Activated CD4-positive, alpha-beta T cell treated with anti-CD3 and anti-CD28 coated beads, Interleukin-2, amount 10 ng/mL, durations not matched to agents 7 days and 5 days (primary cell): ENCODE data around the gene DLL1. TPM values are rescaled to one million over a fixed set of nuclear protein-coding genes. Genes with fewer than 3 reads are reported as not detected.

Experiments
- CTCF ChIA-PET: fragments of 350-600 bp; sonication (Branson Sonifier 250); formaldehyde crosslinking; loops from one replicate; lab custom pipeline; 2021; ENCODE audit warnings: antibody characterized with exemption; lab: Charles Lee
- POLR2A ChIA-PET: fragments of 350-600 bp; sonication (Branson Sonifier 250); formaldehyde crosslinking; loops from one replicate; lab custom pipeline; 2021; ENCODE audit warnings: antibody characterized with exemption; lab: Charles Lee
- DNase-seq: peaks from one replicate; pipeline ENCODE4 v3.0.0-alpha.2; 2020
- H3K27ac Mint-ChIP-seq: one replicate; pipeline ENCODE4 v1.8.0; 2021; ENCODE audit warnings: mild to moderate bottlenecking, moderate library complexity, mixed read lengths
- H3K27me3 Mint-ChIP-seq: one replicate; pipeline ENCODE4 v1.8.0; 2021; ENCODE audit warnings: mixed read lengths
- H3K36me3 Mint-ChIP-seq: one replicate; pipeline ENCODE4 v1.8.0; 2021; ENCODE audit warnings: low read depth, mixed read lengths
- H3K4me1 Mint-ChIP-seq: one replicate; pipeline ENCODE4 v1.8.0; 2021; ENCODE audit warnings: mixed read lengths
- H3K4me3 Mint-ChIP-seq: one replicate; pipeline ENCODE4 v1.8.0; 2021; ENCODE audit warnings: mild to moderate bottlenecking, moderate library complexity, mixed read lengths
- H3K9me3 Mint-ChIP-seq: one replicate; pipeline ENCODE4 v1.8.0; 2021; ENCODE audit warnings: mixed read lengths
- total RNA-seq, 2 experiments: library from RNA; stranded (reverse); gene quantifications; one replicate each; pipeline ENCODE4 v1.2.3, GENCODE V29; 2021

DLL1 gene
- total RNA-seq, 2 experiments from 2014 or later = 0.55 to 0.58 TPM

DNA sequence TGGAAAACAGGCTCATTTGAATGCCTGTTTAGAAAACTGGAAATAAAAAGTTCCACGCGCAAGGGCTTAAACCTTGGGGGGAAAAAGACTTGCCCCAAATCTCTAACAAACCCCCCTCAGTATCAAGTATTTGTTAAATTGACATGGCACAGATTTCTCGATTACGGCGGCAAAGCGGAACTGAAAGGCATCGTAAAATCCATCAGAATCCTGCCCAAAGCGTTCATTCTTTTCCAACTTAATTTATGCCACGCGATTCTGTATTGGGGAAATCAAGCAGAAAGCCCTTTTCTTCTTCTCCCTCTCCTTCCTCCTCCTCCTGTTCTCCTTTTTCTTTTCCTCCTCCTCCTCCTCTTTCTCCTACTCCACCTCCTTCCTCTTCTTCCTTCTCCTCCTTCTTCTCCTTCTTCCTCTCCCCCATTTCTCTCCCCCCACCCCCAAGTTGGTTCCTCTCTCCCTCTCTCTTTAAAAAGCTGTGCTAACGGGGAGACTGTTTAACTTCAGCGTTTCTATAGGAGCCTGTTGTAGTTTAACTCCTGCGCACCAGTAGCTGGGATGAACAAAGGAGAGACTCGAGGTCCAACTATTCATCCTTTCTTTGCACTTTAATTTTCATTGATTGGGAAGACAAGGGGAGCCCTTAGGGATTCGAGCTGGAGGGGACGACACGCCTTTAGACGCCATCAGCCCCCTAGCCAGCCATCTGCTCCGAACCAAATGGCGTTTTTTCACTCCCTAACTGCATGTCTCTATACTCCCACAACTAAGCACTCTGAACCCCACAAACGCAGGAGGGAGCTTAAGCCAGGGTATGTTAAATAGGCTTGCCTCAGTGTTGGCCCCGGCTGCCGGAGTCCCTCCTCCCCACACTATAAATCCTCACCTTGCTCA, 2.7 kb upstream of the DLL1 start:
- Mint-ChIP-seq H3K27ac (no peak overlapping the region), H3K4me3 (no peak overlapping the region)
- POLR2A ChIA-PET = interaction anchor here (0.5 kb wide), 1 partner anchor 109 kb away, joined by 8 read pairs; no protein-coding TSS in a partner anchor

DNA sequence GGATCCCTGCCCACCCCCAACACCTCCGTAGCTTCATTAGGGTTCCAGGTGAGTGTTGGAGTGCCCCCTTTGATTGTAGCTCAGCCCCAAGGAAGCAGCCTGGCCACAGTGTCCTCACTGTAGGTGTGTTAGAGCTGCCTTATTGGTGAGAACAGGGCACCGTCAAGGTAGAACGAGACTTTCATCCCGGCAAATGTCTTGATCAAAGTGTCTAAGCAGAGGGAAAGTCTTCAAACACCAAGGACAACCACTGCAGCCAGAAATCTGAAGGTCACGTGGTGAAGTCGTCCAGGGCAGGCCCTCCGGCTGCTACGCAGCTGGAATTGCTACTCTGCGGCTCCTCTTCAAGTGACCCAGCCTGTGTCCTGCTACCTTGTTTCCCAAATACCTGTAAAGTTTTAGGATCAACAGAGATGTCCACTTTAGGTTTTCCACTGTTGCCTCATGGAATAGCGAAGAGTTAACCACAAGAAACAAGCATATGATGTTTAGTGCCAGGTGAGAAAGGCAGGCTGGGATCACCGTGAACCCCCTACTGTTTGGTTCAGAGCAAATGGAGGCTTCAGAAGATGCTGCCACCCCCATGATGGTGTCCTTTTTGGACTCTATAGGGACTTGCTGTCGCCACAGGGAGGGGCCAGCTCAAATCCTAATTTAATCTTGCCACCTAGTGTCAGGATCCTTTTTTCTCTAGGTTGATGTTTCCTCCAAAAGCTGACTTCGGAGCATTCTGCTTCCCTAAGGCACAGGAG, 1.7 kb upstream of the DLL1 start:
- POLR2A ChIA-PET = interaction anchor here (0.5 kb wide), 1 partner anchor 108 kb away, joined by 8 read pairs; no protein-coding TSS in a partner anchor
- H3K36me3 Mint-ChIP-seq = peaks cover 2% of the 10 kb centered on the region
- H3K27ac Mint-ChIP-seq = no peak overlapping the region
- no peaks in the 10 kb centered on the region for H3K9me3 Mint-ChIP-seq
- H3K4me1 Mint-ChIP-seq = peaks cover 42% of the 10 kb centered on the region
- H3K27me3 Mint-ChIP-seq = peaks cover 70% of the 10 kb centered on the region
- H3K4me3 Mint-ChIP-seq = no peak overlapping the region
- no peak for DNase-seq
- CTCF ChIA-PET = interaction anchor here (1.6 to 1.7 kb wide), 2 partner anchors 12 to 19 kb away, joined by 5 to 6 read pairs; no protein-coding TSS in a partner anchor

More for the DNA sequence above, 2.7 kb upstream of the DLL1 start:
- H3K9me3 Mint-ChIP-seq = no peaks in the 10 kb centered on the region
- CTCF ChIA-PET = interaction anchor here (0.6 to 1.7 kb wide), 3 partner anchors 10 to 12 kb away, joined by 3 to 8 read pairs (median 5); no protein-coding TSS in a partner anchor
- H3K27me3 Mint-ChIP-seq = peaks cover 71% of the 10 kb centered on the region
- H3K4me1 Mint-ChIP-seq = peaks cover 37% of the 10 kb centered on the region
- no peak for DNase-seq
- H3K36me3 Mint-ChIP-seq = peaks cover 2% of the 10 kb centered on the region

DNA sequence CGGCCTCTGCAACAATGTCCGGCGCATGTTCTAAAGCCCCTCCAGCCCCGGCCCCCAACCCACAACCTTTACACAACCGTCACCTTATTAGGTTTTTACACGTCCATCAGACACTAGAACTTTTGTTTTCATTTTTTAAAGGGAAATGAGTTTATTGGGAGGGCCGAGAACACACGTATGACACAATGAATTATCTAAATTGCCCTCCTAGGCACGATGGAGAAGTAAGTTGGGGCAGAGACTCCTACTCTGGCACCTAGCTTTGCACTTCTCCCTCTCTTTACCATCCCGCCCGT, 1.2 kb upstream of the DLL1 start:
- POLR2A ChIA-PET = no interaction called here
- Mint-ChIP-seq H3K27me3 (peaks cover 67% of the 10 kb centered on the region), H3K4me1 (peaks cover 42% of the 10 kb centered on the region), H3K36me3 (peaks cover 2% of the 10 kb centered on the region), H3K27ac (no peak overlapping the region), H3K4me3 (peak overlapping the region; percentile 65), H3K9me3 (no peaks in the 10 kb centered on the region)
- DNase-seq = no peak
- CTCF ChIA-PET = interaction anchor here (1.6 to 1.7 kb wide), 2 partner anchors 12 to 18 kb away, joined by 5 to 6 read pairs; no protein-coding TSS in a partner anchor

GRCh38 chr6:170291271-170292110, 613 bp upstream of the DLL1 start:
- Mint-ChIP-seq H3K36me3 (peaks cover 2% of the 10 kb centered on the region), H3K27me3 (peaks cover 73% of the 10 kb centered on the region), H3K27ac (peak overlapping the region; percentile 47), H3K4me1 (peaks cover 46% of the 10 kb centered on the region), H3K9me3 (no peaks in the 10 kb centered on the region), H3K4me3 (peak overlapping the region; percentile 65)
- CTCF ChIA-PET = interaction anchor here (1.6 to 1.7 kb wide), 2 partner anchors 13 to 18 kb away, joined by 5 to 6 read pairs; no protein-coding TSS in a partner anchor
- POLR2A ChIA-PET = no interaction called here
- peak; percentile 48 for DNase-seq

- Mint-ChIP-seq H3K27me3 (peaks cover 76% of the 10 kb centered on the region), H3K4me3 (peak overlapping the region; percentile 77), H3K36me3 (peaks cover 2% of the 10 kb centered on the region), H3K27ac (no peak overlapping the region), H3K9me3 (no peaks in the 10 kb centered on the region), H3K4me1 (peaks cover 42% of the 10 kb centered on the region)
- no peak for DNase-seq
- ChIA-PET CTCF (interaction anchor here (1.2 kb wide), 1 partner anchor 16 kb away, joined by 4 read pairs; no protein-coding TSS in a partner anchor), POLR2A (no interaction called here)
These were observed 955 bp downstream of the DLL1 start for GRCh38 chr6:170289951-170290295.

DNA sequence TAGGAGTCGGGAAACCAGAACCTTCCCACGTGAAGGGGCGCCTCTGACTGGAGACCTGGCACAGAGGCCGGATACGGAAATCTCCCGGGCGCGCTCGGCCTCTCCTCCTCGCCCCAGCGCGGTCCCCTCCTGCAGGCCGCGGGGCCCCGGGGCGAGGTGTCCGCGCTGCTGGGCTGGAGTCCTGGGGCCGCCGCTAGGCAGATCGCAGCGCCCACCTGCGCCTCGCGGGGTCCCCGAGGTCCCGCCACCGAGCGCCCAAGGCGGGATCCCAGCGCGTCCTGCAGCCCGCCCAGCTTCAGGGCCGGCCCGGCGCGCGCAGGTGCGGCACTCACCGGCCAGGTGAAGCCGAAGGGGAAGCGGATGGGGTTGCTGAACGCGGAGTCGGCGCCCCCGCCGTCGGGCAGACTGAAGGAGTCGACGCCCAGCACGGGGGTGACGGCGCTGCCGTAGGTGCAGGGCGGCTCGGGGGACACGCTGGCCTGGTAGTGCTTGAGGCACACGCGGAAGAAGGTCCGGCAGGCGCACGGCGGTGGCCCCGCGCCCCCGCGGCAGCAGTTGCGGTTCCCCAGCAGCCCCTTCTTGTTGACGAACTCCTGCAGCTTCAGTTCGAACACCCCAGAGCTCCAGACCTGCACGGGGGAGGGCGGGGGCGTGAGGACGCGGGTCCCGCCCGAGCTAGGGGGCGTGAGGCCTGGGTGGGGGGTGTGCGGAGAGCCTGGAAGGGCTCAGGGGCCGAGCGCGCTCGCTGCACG, 1.5 kb downstream of the DLL1 start:
- H3K27ac Mint-ChIP-seq = peak overlapping the region; percentile 77
- peaks cover 39% of the 10 kb centered on the region for H3K4me1 Mint-ChIP-seq
- peaks cover 74% of the 10 kb centered on the region for H3K27me3 Mint-ChIP-seq
- H3K36me3 Mint-ChIP-seq = peaks cover 2% of the 10 kb centered on the region
- DNase-seq = no peak
- ChIA-PET CTCF (interaction anchor here (1.2 kb wide), 1 partner anchor 16 kb away, joined by 4 read pairs; no protein-coding TSS in a partner anchor), POLR2A (no interaction called here)
- peak overlapping the region; percentile 69 for H3K4me3 Mint-ChIP-seq
- no peaks in the 10 kb centered on the region for H3K9me3 Mint-ChIP-seq

- peak overlapping the region; percentile 77 for H3K27ac Mint-ChIP-seq
- peak overlapping the region; percentile 69 for H3K4me3 Mint-ChIP-seq
- H3K27me3 Mint-ChIP-seq = peaks cover 69% of the 10 kb centered on the region
These were observed 2.1 kb downstream of the DLL1 start for GRCh38 chr6:170288852-170289179.

DNA sequence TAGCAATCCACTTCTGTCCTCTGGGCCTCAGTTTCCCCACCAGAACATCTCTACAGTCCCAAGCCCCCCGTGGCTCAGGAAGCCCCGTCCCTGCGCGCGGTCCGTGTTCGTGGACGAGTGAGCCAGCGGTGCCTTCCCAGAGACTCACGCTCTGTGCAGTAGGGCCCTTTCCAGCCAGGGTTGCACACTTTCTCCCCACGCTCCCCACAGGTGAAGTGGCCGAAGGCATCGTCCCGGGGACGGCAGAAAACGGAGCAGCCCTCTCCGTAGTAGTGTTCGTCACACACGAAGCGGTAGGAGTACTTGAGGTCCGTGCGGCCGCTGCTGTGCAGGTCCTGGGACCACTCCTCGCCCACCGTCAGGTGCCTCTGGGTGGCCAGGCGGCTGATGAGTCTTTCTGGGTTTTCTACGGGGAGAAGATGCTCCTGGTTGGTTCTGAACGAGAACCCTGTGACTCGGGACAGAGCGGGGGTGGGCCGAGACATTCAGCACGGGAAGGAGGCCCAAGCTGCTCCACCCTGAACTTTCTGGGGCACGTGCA, 2.7 kb downstream of the DLL1 start:
- ChIA-PET POLR2A (no interaction called here), CTCF (interaction anchor here (0.9 kb wide), 1 partner anchor 30 kb away, joined by 3 read pairs; no protein-coding TSS in a partner anchor)
- Mint-ChIP-seq H3K36me3 (peaks cover 2% of the 10 kb centered on the region), H3K27ac (peak overlapping the region; percentile 77), H3K9me3 (no peaks in the 10 kb centered on the region), H3K27me3 (peaks cover 62% of the 10 kb centered on the region), H3K4me3 (peak overlapping the region; percentile 69), H3K4me1 (peaks cover 33% of the 10 kb centered on the region)
- no peak for DNase-seq

More at GRCh38 chr6:170288852-170289179, 2.1 kb downstream of the DLL1 start:
- Mint-ChIP-seq H3K9me3 (no peaks in the 10 kb centered on the region), H3K36me3 (peaks cover 2% of the 10 kb centered on the region), H3K4me1 (peaks cover 35% of the 10 kb centered on the region)
- POLR2A ChIA-PET = no interaction called here
- DNase-seq = no peak
- CTCF ChIA-PET = no interaction called here

DNA sequence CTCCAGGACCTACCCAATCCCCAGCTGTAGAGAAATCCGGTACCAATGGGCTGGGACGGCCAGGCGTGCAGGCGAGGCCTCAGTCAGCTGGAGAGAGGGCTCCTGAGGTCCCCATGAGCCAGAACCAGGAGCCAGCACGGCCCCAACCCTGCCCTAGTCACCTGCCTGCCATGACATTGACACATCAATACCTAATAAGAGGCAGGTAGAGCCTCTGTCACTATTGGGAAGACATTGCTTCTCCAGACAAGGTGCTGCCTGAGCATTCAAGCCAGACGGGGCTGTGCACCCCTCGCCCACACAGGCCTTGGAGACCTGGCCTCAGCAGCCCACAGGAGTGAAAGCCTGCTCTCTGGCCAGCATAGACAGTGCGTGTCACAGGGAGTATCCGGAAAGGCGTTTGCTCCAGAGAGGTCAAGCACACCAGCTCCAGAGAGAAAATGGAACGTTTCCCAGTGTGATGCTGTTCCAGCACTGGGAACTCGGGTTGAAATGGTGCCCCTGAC, 3.5 kb downstream of the DLL1 start:
- peaks cover 55% of the 10 kb centered on the region for H3K27me3 Mint-ChIP-seq
- DNase-seq = no peak
- no peak overlapping the region for H3K4me3 Mint-ChIP-seq
- peaks cover 27% of the 10 kb centered on the region for H3K4me1 Mint-ChIP-seq
- no peak overlapping the region for H3K27ac Mint-ChIP-seq
- CTCF ChIA-PET = interaction anchor here (0.8 to 0.9 kb wide), 2 partner anchors 16 to 29 kb away, joined by 3 read pairs; no protein-coding TSS in a partner anchor
- POLR2A ChIA-PET = no interaction called here
- H3K36me3 Mint-ChIP-seq = peaks cover 2% of the 10 kb centered on the region
- H3K9me3 Mint-ChIP-seq = no peaks in the 10 kb centered on the region

GRCh38 chr6:170286934-170287265, 4.0 kb downstream of the DLL1 start:
- Mint-ChIP-seq H3K27ac (no peak overlapping the region), H3K36me3 (peaks cover 2% of the 10 kb centered on the region), H3K4me1 (peaks cover 22% of the 10 kb centered on the region), H3K27me3 (peaks cover 50% of the 10 kb centered on the region), H3K9me3 (no peaks in the 10 kb centered on the region), H3K4me3 (no peak overlapping the region)
- ChIA-PET POLR2A (no interaction called here), CTCF (interaction anchor here (0.8 kb wide), 1 partner anchor 15 kb away, joined by 3 read pairs; no protein-coding TSS in a partner anchor)
- DNase-seq = no peak

DNA sequence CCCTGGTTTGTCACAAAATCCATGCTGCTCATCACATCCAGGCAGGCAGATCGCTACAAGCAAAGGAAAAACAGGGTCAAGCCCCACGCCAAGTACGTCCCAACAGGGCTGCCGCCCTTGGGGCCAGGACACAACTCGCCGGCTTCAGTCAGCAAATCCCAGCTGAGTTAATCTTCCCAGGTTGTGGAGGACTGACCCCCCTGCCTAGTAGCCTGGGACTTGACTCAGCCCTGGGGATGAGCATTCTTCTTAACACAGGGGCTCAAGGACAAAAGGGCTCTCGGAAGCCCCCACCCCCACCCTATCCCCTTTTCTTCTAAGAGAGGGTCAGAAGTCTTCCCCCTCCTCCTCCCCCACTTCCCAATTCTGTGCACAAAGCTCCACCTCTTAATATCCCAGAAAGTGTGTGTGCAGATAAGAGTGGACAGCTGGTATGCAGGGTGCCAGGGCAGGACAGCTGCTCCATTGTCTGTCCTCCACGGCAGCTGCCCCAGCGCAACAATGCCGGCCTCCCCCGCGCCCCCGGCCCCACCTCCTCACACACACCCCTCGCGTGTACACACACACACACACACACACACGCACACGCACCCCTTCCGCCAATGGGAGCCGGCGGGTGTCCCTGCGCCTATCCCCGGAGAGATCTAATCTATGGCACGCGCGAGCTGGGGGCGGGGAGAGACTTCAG, 4.5 kb downstream of the DLL1 start:
- POLR2A ChIA-PET = no interaction called here
- Mint-ChIP-seq H3K27me3 (peaks cover 46% of the 10 kb centered on the region), H3K9me3 (no peaks in the 10 kb centered on the region), H3K4me3 (no peak overlapping the region), H3K27ac (no peak overlapping the region), H3K36me3 (peaks cover 2% of the 10 kb centered on the region), H3K4me1 (peaks cover 19% of the 10 kb centered on the region)
- CTCF ChIA-PET = interaction anchor here (0.8 kb wide), 1 partner anchor 14 kb away, joined by 3 read pairs; no protein-coding TSS in a partner anchor
- DNase-seq = no peak
